EL (cell line): ENCODE measurements around the gene RMC1.
"Not testable (repeated sequence)": the region's sequence is repeated elsewhere in the genome, so short reads cannot be mapped to it uniquely, and the experiment has no call there.

Source experiments
- DNase-seq: peaks from one replicate; pipeline ENCODE4 v3.0.0-alpha.2; 2016

The RMC1 gene

GRCh38 chr18:23498877-23499276, 4.4 kb upstream of the RMC1 start:
- DNase-seq, result peak; percentile 75

DNA sequence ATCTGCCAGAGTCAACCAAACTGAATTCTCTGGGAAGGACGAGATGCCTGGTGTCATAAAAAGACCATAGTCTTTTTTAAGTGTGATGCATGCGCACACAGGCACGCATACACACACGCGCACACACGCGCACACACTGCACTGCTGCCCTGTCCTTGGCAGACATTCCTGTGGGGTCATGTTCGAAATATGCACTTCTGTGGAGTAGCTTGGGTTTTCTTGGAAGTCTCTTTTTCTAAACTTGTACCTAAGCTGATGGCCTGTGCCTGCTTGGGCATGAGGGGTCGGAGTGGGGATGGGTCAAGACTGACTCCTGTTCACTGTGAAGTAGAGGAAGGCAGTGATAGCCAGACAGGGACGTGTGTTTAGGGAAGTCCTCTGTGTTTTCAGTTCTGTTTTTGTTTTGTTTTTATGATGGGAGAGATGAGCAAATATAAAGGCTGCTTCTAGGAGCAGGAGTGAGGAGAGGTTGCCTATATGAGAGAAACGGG, 4.0 kb upstream of the RMC1 start:
- peak; percentile 45 for DNase-seq

- no peak for DNase-seq
These were observed 1.7 kb upstream of the RMC1 start for GRCh38 chr18:23501626-23502025.

- no peak for DNase-seq
These were observed 734 bp upstream of the RMC1 start for GRCh38 chr18:23502516-23503037.

DNA sequence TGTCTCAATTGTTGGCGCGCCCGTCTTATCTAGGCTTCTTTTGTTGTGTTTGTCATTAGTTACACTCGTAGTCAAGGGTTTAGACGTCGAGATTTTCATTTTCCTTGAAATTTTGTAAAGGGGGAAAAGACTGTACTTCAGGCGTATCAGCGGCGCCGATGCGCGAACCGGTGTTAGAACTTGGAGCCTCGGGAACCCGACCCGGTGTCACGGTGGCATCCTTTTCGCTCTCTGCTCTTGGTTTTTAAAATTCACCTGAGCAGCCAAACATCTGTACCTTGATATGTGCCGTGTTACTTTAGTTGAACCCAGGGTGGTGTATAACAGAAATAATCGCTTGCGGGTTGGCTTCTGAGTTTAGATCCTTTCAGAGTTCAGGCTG, 643 bp downstream of the RMC1 start:
- no peak for DNase-seq

GRCh38 chr18:23504720-23505119, 1.4 kb downstream of the RMC1 start:
- no peak for DNase-seq

DNA sequence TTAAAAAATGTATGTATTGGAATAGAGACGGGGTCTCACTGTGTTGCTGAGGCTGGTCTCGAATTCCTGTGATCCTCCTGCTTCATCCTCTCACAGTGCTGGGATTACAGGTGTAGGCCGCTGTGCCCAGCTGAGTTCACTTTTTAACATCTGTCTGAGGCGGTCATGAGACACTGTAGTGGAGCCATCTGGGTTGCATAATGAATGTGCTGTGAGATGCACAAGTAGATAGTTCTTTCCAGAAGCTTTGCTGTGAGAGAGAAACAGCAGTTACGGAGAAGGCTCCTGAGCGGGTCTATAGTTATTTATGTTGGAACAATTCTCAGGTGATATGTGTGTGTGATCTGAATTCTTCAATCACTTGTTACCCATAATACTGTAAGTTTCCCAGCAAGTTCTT, 3.1 kb downstream of the RMC1 start:
- DNase-seq, result no peak

- not testable (repeated sequence) for DNase-seq
These were observed 7.6 kb downstream of the RMC1 start for GRCh38 chr18:23510923-23511322.

GRCh38 chr18:23512216-23512615, 8.9 kb downstream of the RMC1 start:
- not testable (repeated sequence) for DNase-seq

DNA sequence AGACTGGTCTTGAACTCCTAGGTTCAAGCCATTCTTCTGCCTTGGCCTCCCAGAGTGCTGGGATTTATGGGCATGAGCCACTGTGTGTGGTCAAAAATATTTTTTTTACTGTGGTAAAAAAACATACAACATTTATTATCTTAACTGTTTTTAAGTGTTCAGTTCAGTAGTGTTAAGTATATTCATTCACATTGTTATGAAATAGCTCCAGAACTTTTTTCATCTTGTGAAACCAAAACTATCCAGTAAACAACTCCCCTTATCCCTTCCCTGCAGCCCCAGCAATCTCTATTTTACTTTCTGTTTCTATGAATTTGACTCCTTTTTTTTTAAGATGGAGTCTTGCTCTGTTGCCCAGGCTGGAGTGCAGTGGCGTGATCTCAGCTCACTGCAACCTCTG, 9.3 kb downstream of the RMC1 start:
- no peak for DNase-seq

DNA sequence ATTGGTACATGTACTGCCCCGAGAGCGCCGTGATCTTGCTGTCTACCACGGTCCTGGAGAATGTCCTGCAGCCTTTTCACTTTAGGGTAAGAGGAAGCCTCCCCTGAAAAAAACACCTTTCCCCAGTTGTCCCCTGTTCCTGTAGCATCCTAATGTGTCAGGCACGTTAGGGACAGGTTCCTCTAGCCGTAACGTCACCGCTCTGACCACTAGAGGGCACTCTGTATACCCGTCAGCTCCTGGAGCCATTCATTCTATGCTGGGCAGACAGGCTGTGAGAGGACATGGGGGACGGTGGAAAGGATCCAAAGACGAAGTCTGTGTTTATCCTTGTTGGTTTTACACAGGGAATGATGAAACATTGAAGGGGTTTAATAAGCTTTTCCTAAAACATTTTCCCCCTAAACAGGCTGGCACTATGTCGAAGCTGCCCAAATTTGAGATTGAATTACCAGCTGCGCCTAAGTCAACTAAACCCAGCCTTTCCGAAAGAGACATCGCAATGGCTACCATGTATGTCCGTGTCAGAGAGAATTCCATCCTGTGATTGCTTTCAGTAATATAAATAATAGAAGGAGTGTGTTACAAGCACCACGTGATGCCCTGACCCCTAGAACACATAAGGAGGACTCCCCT, 12.7 kb downstream of the RMC1 start:
- peak; percentile 77 for DNase-seq

DNA sequence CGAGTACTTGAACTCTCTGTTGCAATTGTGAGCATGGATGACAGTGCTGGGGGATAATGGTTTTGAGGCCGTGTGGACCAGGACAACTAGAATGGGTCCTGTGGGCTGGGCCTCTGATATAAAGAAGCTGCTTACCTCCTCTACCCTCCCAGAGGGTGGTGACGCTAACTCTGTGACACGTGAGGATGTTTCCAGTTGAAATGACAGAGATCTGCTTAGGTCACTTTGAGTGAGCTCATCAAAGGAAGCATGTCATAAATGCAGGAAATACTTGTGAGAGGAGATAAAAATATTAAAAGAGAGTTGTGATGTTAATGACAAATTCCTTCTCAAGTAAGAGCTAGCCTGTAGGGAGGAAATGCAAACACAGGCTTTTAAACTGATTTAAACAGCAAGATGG, 16.4 kb downstream of the RMC1 start:
- peak; percentile 36 for DNase-seq

DNA sequence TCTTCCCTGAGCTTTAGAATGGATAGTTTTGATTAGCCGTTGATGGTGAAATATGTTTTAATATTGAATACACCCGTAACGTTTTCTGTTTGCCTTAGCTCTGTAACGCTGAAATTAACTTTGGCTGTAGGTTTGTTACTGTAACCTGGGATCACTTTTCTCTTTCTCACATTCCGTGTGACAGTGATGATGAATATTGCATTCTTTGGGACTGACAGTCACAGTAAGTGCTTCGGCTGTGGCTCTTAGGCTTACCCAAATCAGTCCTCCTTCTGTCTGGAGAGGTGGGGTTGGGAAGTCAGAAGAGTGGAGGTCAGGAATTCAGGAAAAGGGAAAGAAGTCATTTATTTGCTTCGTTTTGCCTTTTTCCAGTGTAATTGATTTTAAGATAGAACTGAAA, 18.0 kb downstream of the RMC1 start:
- no peak for DNase-seq

- DNase-seq, result no peak
These were observed 18.6 kb downstream of the RMC1 start for GRCh38 chr18:23521907-23522306.

DNA sequence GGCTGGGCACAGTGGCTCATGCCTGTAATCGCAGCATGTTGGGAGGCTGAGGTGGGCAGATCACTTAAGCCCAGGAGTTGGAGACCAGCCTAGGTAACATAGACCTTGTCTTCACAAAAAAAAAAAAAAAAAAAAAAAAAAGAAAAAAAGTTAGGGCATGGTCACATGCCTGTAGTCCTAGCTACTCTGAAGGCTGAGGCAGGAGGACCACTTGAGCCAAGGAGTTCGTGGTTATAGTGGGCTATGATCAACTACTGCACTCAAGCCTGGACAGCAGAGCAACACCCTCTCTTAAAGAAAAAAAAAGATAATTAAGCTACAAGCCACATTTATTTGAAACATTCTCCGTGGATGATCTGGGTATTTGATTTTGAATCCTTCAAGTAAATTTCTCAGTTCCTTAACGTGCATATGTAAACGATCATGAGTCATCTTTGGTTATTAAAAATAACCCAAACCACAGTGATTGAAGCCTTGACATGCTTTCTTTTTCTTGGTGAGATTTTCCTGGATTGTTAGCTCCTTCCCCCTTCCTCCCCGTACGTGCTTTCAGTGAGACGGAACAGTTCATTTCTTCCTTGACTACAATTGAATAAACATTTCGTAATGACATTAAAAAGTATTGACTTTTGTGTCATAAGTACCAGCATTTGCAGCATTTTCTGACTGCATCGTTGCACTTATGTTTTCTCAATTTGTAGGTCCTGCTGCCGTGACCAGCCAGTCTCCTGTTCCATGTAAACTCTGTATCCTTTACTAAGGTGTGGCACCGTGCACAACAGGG, 20.3 kb downstream of the RMC1 start:
- peak; percentile 43 for DNase-seq

- DNase-seq, result no peak
These were observed 20.9 kb downstream of the RMC1 start for GRCh38 chr18:23524213-23524707.

DNA sequence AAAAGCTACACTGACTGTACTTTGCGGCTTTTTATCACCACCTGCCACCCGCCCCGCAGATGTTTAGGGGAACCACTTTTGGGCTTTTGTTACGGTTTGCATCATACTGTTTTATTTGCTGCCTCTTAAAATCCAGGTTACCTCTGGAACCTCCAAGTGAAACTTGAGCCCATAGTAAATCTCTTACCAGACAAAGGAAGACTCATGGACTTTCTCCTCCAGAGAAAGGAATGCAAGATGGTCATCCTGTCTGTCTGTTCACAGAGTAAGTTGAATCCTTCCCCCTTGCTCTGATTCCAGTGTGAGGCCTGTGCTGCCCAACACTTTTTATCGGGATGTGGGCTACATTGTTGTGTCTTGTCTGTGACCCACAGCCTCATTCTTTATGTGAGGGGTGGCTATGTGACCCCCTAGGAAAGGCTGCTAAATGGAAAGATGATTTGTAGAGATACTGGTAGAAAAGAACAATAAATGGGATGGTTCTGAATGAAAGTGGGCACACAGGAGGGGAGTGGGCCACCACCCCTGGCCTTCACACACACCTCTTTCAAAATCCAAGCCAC, 23.3 kb downstream of the RMC1 start:
- DNase-seq, result no peak

GRCh38 chr18:23528580-23529472, 25.5 kb downstream of the RMC1 start:
- peak; percentile 58 for DNase-seq

DNA sequence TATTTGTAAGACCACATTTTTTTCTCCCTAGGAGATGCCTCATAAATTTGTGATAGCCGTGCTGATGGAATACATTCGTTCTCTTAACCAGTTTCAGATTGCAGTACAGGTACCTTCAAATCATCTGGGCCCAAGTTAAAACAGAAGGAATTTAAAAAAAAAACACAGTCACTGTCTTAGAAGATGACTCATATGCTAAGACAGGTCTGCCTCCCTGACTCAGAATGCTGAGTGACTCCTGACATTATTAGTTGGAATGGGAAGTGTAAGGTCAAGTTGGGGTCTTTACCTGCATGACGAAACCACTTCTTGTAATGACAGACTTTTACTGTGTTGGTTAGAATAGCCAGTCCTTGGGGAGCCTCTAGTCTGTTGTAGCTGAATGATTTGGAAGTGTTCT, 26.3 kb downstream of the RMC1 start:
- DNase-seq, result peak; percentile 61

DNA sequence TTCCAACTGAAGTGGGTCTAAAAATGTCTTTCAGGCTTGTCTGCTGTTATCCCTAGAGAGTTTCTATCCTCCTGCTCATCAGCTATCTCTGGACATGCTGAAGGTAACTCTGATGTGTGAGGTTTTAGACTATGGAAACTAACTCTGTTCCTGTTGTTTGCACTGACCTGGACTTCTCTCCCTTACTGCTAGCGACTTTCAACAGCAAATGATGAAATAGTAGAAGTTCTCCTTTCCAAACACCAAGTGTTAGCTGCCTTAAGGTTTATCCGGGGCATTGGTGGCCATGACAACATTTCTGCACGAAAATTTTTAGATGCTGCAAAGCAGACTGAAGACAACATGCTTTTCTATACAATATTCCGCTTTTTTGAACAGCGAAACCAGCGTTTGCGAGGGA, 26.9 kb downstream of the RMC1 start:
- no peak for DNase-seq

DNA sequence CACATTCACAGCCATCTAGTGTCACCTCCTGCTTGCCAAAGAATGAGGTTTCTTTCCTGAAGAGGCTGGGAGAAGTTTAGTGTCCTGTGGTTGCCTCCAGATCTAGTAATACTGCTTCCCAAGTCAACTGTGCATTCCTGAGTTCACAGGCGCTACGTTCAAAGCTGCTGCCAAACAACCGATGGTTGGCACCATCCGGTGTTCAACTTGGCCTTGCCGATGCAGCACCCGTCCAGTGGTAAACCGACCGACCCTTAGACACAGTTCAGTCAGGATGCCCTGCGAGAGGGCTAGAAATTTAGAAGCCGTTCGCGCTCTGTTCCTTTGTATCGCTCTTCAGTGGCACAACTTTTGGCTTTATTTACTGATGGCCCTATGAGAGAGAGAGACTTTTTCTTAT, 28.6 kb downstream of the RMC1 start:
- no peak for DNase-seq

GRCh38 chr18:23532848-23533247, 29.5 kb downstream of the RMC1 start:
- no peak for DNase-seq

- no peak for DNase-seq
These were observed 31.0 kb downstream of the RMC1 start for GRCh38 chr18:23534276-23534675.
